Stimulated activated CD8-positive, alpha-beta memory T cell treated with anti-CD3 and anti-CD28 coated beads, Interleukin-15, amount 100 ng/mL, for 1 hour (primary cell): ENCODE measurements around the gene PER2.

Experiments
- DNase-seq: peaks from one replicate; pipeline ENCODE4 v3.0.0-alpha.2; 2020; ENCODE audit warnings: low read depth

PER2 gene

DNA sequence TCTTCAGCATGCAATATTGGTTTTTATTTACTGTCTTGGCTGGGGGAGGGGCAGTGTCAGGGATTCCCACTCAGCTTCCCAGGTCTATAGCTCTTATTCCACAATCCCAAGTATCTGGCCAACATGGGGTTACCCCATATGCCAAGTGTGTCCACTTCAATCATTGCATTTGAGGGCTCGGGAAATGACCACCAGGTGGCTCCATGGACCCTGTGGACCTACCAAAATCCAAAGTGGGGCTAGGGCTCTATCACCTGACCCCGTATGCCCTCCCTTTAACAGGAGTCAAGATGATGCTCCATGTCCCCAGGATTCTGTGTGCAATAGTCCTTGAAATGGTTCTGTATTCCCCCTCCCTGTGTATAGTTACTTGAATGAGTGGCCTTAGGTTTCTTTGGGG lies 19.8 kb upstream of the PER2 start:
- no peak for DNase-seq

- no peak for DNase-seq
Observed at GRCh38 chr2:238306672-238306998, 18.2 kb upstream of the PER2 start.

DNA sequence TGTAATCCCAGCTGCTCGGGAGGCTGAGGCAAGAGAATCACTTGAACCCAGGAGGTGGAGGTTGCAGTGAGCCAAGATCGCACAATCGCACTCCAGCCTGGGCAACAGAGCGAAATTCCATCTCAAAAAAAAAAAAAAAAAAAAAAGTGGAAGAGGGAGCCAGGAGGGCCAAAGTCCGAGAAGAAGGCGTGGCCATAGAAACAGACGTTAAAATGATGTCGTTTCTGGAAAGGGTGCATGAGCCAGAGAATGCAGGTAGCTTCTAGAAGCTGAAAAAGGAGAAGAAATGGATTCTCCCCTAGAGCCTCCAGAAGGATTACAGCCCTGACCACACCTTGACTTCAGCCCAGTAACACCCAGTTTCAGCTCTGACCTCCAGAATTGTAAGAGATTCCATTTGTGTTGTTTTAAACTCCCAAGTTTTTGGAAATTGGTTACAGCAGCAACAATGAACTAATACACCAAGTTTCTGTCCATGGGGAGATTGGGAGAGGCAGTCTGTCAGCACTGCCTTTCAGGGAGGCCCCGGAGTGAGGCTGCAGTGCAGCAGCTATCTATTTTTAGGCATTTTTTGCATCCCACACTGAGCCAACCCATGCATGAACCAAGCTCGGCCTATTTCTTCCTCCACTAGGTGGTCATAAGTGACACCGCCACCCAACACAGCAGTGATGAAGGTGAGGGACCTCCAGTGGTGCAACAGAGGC lies 17.7 kb upstream of the PER2 start:
- DNase-seq, result no peak

GRCh38 chr2:238305092-238305862 lies 16.9 kb upstream of the PER2 start:
- no peak for DNase-seq

GRCh38 chr2:238304116-238304515 lies 15.7 kb upstream of the PER2 start:
- DNase-seq, result no peak

- no peak for DNase-seq
Observed at GRCh38 chr2:238302751-238303150, 14.3 kb upstream of the PER2 start.

DNA sequence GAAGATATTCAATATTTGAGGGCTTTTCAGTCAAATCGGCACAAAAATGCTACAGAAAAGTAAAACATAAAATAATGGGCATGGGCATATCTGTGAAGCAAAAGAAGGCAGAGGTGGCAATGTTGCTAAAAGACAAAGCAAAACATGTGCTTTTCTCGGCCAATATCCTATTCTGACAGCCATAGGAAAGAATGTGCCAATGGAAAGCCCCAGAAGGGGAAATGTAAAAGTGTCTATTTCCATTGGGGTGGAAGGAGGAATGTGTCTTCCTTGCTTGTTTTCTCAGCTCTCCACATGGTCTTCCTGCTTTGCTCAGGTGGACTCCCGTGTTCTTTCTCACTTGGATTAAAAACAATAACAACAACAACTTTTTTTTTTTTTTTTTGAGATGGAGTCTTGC lies 13.7 kb upstream of the PER2 start:
- no peak for DNase-seq

DNA sequence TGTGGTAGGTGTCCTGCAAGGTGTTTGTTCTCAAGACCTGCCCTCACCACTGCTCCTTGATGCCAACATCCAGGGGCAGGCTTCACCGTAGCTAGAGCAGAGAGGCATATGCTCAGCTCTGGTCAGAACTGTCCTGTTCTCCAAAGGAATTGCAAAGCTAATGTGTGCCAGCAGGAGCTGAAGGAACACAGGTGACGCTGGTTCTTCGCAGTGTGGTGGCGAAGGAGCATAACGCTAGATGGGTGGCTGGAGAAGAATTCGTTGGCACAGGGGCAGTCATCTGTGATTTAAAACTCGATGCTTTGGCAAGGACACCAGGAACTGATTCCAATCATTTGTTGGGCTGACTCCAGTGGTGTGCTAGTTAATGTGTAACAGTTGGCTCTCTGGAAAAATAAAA lies 11.4 kb upstream of the PER2 start:
- no peak for DNase-seq

GRCh38 chr2:238296638-238297457 lies 8.4 kb upstream of the PER2 start:
- DNase-seq, result no peak

DNA sequence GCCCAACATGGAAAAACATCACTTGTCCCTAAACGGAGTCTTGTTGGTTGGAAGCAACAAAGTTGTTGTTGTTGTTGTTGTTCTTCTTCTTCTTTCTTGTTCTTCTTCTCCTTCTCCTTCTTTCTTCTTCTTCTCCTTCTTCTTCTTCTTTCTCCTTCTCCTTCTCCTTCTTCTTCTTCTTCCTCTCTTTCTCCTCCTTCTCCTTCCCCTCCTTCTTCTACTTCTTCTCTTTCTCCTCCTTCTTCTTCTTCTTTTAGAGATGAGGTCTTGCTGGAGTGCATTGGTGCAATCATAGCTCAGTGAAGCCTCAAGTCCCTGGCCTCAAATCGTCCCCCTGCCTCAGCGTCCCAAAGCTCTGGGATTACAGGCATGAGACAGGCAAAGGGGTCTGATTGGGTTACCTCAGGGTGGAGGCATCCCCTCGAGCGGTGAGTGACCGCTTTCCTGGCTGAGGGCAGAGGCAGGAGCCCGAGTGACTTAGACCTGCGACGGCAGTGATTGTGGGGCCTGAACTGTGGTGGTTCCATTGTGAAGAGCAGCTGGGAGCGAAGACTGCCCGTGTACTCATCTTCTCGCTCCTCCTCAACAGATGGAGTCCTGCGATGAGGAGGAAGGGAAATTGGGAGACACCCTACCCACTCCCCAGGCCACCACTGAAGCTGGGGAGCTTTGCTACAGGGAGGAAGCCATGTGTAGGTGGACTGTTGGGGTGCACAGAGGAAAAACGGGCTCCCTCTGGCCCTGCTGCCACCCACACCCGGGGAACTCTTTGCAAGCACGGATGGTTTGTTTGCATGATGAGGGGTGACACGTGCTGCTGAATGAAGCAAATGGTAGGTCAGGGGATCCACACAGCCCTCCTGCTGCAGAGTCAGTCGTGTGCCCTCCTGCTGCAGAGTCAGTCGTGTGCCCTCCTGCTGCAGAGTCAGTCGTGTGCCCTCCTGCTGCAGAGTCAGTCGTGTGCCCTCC lies 7.0 kb upstream of the PER2 start:
- DNase-seq, result no peak

GRCh38 chr2:238294393-238295143 lies 6.2 kb upstream of the PER2 start:
- DNase-seq, result no peak

GRCh38 chr2:238294046-238294392 lies 5.6 kb upstream of the PER2 start:
- DNase-seq, result no peak

DNA sequence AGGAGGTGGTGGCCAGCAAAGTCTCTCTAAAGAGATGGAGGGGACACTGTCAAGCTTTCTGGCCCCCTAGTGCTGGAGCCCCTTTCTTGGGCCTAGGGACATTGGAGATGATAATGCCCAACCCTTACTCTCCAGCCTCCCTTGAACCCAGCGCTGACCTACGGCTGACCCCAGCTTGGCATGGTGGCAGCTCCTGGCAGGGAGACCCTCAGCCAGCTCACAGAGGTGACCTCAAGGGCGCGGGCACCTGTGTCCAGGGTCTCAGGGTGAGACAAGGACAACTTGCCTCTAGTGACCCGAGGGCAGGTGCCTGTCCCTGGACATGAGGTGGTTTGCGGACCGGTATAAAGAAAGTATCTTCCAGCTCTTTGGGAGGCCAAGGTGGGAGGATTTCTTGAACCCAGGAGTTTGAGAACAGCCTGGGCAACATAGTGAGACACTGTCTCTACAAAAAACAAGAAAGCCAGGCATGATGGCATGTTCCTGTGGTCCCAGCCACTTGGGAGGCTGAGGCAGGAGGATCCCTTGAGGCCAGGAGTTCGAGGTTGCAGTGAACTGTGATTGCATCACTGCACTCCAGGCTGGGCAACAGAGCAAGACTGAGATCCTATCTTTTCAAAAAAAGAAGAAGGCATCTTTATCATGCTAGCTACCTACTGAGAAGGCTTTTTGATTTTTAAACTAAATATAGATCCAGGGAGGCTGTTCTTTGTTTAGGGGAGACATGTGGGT lies 3.3 kb upstream of the PER2 start:
- no peak for DNase-seq

DNA sequence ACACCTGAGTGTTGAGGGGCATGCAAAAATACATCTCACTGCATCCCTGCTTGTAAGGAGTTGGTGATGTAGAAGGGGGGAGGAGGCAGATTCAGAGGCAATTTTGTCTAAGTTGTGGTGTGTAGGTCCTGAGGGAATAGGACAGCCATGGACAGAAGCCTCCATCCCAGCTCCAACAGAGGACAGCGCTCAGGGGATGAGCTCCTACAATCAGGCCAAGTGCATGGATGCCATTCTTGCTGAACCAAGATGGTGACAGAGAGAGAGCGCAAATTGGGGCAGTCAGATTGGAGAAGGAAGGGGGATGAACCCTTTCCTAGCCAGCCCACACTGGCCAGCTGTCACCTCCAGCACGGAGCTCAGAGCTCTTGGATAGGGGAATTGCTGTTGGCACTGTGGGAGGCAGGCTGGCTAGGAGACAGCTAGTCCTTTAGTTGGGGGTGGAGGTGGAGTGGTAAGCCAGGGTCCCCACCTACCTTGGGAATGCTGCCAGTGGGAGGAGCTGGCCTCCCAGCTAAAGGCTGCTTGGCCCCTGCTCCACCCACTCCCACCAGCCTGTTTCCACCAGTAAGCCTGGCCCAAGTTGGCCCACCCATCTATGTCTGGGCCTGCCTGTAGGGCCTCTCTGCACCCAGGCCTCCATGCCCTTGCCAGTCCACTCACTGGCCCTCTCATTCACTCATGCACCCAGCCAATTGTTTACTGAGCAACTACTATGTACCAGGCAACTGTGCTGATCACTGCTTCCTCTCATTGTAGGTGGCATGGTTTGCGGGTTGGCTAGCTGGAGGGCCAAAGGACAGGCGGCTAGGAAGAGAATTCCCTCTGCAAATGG lies 2.5 kb upstream of the PER2 start:
- no peak for DNase-seq

DNA sequence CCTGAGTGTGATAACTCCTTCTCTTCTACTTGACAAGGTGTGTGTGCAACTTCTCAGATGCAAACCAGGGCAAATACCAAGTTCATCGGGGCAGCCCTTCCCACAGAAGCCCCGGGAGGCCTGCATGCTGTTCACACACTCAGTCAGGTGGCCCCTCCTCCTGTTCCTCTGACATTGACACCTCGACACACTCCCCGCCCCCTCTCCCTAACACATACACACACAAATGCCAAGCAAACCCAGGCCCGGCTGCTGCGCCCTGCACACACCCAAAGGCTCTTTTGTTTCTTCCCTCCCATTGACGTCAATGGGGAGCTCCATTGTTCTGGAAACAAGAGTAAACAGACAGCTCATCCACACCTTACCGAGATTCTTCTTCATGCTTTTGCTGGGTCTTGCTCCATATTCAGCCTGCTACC lies 1.7 kb upstream of the PER2 start:
- no peak for DNase-seq

DNA sequence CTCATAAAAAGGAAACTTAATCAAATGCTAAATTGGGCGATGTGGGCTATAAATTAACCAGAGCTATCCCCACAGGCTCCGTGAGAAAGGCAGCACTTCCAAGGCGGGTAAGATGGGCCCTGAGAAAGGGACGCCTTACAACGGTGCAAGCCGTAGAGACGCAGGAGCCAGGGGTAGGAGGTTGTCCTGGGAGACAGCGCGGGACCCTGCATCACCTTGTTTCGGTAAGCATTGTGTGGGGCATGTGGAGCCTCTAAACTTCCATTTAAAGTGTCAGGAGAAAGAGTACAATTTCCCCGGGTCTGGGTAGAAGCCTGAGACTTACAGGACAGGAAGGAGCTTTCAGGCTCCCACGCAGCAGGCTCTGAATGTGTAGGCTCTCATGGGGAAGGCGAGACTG lies 1.2 kb upstream of the PER2 start:
- DNase-seq, result no peak

DNA sequence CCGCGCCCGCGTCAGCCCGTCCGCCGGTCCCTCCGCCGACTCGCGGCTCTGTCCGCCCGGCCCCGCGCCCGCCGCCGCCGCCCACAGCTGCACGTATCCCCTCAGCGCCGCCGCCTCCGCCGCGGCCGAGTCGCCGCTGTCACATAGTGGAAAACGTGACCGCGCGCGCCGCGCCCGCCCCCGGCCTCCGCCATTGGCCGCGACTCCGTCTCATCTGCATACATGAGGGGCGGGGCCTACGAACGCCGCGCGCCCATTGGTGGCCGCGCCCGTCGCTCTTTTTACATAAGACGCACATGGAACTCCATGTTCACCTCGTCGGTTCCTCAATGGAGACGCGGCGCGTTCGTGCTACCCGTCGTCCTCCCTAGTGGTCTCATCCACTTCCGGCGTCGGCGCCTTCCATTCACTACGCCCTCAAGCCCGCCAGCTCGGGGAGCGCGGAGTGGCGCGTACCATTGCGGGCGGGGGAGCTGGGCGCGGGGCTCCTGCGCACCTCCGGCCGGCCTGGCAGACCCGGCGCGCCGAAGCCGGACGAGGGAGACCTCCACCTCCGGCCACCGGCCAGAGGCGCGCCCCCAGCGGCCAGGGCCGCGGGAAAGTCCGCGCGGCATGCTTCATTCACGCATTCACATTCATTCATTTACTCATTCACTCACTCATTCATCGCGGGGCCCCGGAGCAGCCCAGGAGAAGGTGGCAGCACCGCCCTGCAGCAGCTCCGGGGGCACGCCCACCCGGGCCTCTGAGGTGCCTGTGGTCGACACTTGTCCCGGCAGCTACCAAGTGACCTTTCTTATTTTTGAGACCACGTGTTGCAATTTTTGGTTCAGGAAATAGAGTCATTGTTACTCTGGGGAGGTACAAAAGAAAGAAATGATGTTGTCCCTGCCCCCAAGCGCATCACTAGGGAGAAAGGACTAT lies 502 bp upstream of the PER2 start:
- DNase-seq, result peak; percentile 90

DNA sequence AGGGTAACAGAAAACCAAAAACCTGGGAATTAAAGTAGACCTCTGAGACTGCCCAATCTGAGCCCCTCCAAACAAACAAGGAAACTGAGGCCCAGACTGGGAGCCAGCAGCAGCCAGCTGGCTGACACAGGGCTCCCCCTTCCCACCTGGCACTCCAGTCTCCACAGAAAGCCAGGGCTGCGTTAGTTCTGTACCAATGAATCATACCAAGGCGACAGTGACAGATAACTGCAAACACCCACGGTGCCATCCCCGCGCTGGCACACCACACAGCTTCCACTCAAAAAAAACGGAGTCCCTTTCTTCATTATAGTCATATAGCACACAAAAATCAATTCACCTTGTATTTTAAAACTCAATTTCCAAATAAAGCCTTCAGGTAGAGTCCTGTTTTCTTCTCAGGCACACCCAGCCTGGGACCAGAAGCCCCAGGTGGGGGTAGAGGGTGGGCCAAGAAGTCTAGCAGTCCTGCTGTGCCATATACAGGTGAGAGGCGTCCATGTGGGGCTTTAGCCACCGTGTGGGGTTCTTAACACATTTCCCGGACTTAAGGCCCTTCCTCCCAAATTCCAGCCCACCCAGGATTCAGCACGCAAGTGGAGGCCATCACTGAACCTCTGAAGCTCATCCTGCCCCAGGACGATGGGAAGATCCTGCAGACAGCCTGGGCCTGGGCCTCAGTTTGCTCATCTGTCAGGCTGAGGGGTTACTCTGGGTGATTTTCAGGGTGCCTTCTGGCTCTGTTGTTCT lies 1.2 kb downstream of the PER2 start:
- DNase-seq, result no peak
